Measurements from ENCODE around the gene ZNF99.
"Not testable (repeated sequence)": the region's sequence is repeated elsewhere in the genome, so short reads cannot be mapped to it uniquely, and the experiment has no call there.

Gene ZNF99

DNA sequence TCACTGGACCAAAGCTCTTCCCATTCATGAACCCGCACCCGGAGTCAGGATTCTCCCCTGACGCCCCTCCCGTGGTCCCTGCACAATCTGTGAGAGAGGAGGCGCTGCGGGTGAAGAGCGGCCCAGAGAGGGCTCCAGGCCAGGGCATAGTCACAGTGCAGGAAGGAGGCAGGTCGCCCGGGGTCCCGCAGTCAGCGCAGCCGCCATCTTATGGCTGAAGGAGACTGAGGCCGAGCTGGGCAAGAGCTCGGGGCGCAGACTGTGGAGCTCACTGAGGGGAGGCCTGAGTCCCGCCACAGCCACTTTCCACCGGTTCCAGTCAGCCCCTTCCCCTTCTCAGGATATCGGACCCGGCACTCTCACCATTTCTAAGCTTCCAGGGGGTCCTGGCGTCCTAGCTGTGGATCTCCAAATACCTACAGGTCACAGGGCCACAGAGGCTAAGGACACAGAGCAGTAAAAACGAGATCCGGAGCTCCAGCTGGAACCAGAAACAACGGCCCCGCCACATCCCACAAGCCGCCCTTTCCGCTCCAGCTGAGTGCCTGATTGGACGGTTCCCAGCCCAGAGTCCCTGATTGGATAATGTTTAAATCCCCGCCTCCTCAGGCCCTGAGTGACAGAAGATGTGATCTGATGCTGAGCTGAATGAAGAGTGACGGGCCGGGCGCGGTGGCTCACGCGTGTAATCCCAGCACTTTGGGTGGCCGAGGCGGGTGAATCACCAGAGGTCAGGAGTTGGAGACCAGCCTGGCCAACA lies at the start of gene ZNF99:
ZNF99 (minus strand) TSS at position 501 of the 760 bp plus-strand sequence; CDS start at position 366, 135 bp downstream.
- no peak for DNase-seq

DNA sequence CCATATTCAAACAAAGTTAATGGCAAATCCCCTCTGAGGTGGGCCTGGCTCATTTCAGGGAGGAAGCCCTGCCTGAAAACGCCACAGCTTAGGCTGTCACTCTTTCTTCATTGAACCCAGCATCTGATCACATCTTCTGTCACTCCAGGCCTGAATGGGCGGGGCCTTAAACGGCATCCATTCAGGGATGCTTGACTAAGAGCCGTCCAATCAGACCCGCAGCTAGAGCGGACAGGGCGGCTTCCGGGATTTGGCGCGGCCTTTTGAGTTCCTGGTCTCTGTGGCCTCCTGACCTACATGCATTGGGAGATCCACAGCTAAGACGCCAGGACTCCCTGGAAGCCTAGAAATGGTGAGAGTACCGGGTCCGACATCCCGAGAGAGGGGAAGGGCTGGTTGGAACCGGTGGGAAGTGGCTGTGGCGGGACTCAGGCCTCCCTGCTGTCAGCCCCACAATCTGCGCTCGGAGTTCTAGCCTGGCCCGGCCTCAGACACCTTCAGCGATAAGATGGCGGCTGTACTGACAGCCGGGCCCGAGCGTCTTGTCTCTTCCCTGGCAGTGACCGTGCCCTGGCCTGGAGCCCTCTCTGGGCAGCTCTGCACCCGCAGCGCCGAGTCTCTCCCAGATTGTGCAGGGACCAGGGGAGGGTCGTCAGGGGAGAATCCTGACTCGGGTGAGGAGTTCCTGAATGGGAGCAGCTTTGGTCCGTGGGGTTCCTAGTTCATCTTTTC lies 48.2 kb upstream of the ZNF99 start, which contains the start of gene ZNF723:
ZNF723 (plus strand) TSS at position 261 of the 732 bp plus-strand sequence; CDS start at position 350, 89 bp downstream.
- DNase-seq: no peak

DNA sequence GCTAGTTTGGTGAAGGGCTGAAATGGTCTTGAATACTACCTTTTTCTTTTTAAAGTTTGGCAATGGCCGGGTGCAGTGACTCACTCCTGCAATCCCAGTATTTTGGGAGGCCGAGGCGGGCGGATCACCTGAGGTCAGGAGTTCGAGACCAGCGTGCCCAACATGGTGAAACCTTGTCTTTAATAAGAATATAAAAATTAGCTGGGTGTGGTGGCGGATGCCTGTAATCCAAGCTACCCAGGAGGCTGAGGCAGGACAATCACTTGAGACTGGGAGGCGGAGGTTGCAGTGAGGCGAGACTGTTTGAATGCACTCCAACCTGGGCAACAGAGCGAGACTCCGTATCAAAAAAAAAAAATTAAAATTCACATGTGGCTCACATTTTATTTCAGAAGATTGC lies 47.3 kb upstream of the ZNF99 start:
- DNase-seq: no peak

DNA sequence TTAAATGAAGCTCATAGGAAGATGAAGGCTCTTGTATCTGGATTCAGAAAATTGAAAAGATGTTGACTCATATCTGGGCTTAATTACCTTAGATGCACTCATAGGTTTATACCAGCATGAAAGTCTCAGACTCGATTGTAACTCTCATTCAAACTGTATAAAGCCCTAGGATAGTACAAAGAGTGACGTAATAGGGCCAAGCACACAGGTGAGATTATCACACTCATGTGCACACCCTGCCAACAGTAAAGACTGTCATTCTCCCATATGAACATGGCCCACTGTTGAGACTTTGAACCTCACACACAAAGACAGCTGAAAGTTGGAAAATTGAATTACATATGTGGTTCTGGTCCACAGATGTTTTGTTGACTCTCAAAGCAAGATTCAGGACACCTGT lies 30.2 kb upstream of the ZNF99 start:
- DNase-seq: no peak

DNA sequence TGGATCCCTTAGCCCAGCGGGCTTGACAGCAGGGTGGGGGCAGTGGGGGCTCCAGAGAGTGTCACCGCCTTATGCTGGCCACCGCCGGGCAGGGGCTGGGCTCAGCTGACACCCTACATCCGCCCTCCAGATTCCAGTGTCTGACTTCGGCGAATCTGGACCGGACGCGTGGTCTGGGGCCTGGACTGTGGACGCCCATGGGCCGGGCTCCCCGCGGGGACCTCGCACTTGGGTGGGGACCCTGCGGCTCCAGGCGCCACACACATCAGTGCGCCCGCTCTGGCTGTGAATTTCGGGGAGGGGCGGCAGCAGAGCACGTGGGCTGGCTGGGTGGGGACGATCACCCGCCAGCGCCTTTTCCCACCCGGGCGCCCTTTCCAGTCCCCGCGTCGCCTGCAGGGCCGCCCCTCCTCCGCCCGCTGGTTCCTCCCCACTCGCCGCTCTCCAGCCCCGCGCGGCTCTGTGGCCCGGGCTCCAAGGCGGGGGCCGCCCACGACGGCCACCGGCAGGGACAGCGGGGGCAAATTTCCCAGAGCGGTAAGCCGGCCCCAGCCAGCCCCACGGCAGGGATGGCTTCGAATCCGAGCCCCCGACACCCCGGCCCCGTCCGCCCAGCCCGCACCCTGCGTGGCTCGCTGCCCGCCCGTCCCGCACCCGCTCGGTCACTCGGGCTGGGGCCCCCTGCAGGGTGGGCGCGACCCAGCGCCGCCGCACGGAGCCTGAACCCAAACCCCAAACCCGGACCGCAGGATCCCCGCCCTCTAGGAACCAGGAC lies 23.3 kb upstream of the ZNF99 start:
- no peak for DNase-seq

DNA sequence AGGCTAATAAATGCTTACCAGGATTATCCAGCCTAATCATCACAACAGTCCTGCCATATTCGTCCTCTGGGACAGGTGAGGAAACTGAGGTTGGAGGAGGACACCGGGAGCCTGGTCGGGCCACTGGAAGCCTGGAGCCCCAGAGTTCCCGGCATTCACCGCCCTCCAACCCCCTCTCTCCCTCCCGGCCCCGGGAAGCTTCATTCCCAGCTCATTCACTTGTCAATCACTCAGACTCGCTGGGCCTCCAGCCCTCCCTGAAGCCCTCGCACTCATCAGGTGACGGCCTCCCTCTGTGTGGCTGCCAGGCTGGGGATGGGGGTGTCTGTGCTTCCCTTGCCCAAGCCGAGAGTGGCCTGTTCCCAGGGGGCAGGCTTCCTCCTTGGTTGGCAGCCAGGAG lies 22.5 kb upstream of the ZNF99 start:
- no peak for DNase-seq

DNA sequence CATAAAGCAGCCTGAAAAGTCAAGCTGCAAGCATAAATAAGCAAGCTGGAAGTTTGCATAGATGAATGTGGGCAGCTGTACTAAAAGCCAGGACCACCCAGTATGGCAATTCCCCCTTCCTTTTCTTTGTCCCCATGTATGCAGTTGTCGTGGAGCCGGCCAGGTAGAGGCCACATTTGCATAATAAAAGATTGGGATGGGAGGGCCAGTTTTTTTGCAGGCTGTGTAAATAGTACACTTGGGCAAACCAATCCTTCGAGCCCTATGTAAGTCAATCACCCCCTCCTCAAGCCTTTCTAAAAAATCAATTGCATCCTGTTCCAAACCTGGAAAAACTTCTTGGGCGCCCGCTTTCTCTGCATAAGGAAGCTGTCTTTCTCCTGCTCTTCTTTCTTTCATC lies 13.1 kb upstream of the ZNF99 start:
- DNase-seq: no peak

DNA sequence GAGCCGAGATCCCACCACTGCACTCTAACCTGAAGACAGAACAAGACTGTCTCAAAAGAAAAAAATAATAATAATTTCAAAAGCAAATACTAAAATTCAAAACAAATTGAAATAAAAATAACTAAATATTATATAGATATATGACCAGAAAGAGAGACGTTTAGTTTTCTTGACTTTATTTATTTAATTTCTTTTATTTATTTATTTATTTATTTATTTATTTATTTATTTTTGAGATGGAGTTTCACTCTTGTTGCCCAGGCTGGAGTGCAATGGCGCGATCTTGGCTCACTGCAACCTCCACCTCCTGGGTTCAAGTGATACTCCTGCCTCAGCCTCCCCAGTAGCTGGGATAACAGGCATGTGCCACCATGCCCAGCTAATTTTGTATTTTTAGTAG lies 8.9 kb upstream of the ZNF99 start:
- not testable (repeated sequence) for DNase-seq

DNA sequence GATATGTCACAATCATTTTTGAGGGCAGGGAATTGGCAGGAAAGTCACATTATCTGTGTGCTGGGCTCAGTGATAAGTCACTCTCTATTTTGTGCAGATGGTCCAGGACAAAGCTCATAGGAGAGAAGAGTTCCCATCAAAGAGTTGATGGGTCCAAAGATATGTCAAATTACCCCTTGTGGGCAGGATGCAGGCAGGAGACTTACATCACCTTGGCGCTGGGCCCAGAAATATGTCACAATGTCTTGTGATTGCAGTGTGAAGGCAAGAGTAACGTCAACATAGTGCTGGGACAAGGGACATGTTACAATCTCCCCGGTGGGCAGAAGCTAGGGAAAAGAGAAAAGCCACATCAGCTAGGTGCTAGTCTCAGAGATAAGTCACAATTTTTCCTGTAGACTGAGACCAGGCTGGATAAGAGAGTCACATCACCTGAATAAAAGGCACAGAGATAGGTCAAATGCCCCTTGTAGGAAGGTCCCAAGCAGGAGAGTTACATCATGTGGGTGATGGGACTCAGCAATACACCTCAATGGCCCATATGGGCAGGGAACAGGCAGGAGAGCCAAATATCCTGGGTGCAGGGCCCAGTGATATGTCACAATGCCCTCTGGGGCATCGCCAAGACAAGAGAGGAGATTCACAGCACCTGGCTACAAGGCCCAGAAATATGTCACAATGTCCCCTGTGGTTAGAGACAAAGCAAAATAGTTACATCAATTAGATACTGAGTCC lies 47.9 kb downstream of the ZNF99 start:
- DNase-seq: no peak

DNA sequence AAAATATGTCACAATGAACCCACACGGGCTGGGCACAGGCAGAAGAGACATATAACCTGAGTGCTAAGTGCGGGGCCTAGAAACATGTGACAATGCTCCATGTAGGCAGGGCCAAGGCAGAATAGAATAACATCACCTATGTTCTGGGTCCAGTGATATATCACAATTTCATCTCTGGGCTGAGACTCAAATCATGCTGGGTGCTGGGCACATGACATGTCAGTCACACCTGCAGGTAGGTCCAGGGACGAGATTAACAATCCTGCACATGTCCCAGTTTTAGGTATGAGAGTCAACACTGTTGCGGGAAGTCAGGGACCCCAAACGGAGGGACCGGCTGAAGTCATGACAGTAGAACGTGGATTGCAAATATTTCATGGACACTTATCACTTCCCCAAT lies 50.3 kb downstream of the ZNF99 start:
- no peak for DNase-seq

DNA sequence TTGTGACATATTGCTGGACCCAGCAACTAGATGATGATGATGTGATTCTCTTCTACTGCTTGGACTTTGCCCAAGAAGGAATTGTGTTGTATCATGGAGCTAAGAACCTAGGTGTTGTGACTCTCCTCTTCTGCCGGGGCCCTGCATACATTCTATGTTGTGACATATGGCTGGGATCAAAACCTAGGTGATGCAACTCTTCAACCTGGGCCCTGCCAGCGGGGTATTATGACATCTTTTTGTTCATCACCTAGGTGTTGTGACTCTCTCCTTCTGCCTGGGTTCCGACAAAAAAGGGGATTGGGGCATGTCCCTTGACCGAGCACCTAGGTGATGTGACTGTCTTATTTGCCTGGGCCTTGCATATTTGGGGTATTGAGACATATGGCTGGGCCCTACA lies 55.7 kb downstream of the ZNF99 start:
- DNase-seq: not testable (repeated sequence)

DNA sequence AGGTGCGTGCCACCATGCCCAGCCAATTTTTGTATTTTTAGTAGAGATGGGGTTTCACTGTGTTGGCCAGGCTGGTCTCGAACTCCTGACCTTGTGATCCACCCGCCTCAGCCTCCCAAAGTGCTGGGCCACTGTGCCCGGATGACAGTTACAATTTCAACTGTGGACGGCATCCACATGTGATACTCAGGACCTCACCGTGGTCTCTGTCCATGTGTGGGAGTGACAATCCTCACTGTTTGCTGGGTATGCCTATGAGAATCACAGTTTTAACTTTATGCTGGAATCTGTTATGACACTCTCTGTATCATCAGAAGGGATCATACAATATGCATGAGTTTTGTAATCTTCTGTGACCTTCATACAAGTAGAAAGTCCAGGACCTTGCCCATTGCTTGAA lies 62.4 kb downstream of the ZNF99 start:
- not testable (repeated sequence) for DNase-seq

DNA sequence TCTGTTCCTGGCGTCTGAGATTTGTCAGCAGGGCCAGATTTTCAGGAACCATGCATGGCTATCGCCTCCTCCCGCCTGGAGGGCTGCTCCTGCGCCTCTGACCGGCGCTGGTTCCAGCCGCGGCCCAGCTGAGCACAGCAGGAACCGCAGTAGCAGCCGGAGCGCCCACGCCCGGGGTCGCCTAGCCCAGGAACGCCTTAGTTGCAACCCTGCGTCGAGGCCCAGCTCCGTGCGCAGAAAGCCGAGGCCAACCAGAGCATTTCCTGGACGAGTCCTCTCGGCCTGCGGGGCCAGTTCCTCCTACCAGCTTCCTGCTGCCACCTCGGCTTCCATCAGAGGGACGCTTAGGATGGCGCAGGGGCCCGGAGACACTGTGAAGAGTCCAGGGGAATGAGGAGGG lies 75.0 kb downstream of the ZNF99 start:
- no peak for DNase-seq

DNA sequence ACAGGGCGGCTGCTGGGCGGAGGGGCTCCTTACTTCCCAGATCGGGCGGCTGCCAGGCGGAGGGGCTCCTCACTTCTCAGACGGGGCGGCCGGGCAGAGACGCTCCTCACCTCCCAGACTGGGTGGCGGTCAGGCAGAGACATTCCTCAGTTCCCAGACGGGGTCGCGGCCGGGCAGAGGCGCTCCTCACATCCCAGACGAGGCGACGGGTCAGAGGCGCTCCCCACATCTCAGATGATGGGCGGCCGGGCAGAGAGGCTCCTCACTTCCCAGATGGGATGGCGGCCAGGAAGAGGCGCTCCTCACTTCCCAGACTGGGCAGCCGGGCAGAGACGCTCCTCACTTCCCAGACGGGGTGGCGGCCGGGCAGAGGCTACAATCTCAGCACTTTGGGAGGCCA lies 80.9 kb downstream of the ZNF99 start:
- DNase-seq: not testable (repeated sequence)

DNA sequence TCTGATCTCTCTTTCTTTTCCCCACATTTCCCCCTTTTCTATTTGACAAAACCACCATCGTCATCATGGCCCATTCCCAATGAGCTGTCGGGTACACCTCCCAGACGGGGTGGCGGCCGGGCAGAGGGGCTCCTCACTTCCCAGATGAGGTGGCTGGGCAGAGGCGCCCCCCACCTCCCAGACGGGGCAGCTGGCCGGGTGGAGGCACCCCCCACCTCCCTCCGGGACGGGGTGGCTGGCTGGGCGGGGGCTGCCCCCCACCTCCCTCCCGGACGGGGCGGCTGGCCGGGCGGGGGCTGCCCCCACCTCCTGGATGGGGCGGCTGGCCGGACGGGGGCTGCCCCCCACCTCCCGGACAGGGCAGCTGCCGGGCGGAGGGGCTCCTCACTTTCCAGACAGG lies 81.3 kb downstream of the ZNF99 start:
- DNase-seq: not testable (repeated sequence)
